GM10266 (cell line): ENCODE data around the gene ZCCHC14.
"Not testable (repeated sequence)": the region's sequence is repeated elsewhere in the genome, so short reads cannot be mapped to it uniquely, and the experiment has no call there.

Experiments
- DNase-seq: peaks from one replicate; pipeline ENCODE4 v3.0.0; 2012; ENCODE audit errors: extremely low spot score
- TF ChIP-seq, protein P1 (sequence below): IDR thresholded peaks from 2 replicates; pipeline ENCODE4 v1.5.1; 2012; ENCODE audit warnings: mild to moderate bottlenecking, low read depth; ENCODE audit not compliant: control insufficient read depth, insufficient read depth; ENCODE audit errors: missing control alignments

Gene ZCCHC14

GRCh38 chr16:87524407-87524806 lies 31.6 kb upstream of the ZCCHC14 start:
- no peak for DNase-seq
- TF ChIP-seq, protein P1, sequence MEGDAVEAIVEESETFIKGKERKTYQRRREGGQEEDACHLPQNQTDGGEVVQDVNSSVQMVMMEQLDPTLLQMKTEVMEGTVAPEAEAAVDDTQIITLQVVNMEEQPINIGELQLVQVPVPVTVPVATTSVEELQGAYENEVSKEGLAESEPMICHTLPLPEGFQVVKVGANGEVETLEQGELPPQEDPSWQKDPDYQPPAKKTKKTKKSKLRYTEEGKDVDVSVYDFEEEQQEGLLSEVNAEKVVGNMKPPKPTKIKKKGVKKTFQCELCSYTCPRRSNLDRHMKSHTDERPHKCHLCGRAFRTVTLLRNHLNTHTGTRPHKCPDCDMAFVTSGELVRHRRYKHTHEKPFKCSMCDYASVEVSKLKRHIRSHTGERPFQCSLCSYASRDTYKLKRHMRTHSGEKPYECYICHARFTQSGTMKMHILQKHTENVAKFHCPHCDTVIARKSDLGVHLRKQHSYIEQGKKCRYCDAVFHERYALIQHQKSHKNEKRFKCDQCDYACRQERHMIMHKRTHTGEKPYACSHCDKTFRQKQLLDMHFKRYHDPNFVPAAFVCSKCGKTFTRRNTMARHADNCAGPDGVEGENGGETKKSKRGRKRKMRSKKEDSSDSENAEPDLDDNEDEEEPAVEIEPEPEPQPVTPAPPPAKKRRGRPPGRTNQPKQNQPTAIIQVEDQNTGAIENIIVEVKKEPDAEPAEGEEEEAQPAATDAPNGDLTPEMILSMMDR, result no peak

GRCh38 chr16:87523605-87524004 lies 30.8 kb upstream of the ZCCHC14 start:
- DNase-seq, result not testable (repeated sequence)

DNA sequence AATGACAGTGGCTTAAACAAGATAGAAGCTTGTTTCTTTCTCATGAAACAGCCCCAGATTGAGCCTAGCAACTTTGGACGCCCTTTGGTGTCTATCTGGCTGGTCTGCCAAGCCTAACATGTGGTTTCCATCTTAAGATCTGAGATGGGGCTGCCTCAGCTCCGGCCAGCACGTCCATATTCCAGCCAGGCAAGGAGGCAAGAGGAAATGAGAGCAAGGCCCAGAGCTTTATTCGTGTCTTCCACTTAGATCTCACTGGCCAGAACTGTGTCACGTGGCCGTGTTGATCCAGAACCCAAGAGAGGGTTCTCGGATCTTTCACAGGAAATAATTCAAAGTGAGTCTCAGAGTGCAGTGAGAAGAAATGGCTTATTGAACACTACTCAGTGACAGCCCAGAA lies 28.9 kb upstream of the ZCCHC14 start:
- not testable (repeated sequence) for DNase-seq

DNA sequence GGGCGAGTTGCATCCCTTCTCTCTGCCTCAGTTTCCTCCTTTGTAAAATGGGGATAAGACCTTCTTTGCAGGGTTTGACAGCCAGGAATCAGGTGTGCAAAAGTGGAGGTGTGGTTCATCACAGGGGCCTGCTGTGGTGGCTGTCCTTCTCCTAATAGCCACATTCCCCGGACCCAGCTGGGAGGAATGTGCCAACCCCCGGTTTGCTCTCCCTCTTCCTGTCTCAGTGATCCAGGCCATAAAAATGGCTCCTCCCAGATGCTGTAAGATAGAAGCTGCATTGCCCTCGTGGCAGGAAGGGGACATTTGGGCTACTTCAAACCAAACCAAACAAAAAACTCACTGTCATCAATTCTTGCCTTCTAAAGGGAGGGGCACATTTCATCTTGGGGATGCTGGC lies 26.3 kb upstream of the ZCCHC14 start:
- not testable (repeated sequence) for DNase-seq

DNA sequence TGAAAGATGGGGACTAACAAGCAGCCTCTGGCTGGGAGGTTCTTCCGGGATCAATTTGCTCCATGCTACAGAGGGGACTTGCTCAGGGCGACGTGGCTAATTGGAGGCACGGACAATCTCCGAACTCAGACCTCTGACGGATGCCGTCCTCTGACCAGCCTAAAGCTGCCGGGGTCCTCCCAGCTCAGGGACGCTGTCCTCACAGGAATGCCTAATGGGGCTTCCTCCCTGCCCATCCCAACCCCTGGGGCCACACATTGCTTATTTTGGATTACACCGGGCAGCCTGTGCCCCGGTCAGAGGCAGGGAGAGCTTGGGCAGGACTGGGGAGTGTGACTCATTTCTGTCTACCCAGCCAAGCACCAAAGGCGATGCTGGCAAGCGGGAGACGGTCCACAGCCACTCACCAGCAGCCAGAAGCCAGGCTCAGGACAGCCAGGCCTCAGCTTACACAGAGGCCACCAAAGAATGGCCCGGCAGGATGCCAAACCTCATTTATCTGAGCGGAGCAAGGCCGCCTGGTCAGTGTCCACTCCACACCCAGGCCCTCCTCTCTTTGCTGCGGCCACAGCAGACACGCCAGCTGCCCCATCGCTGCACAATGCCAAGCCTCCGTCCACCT lies 25.7 kb upstream of the ZCCHC14 start:
- not testable (repeated sequence) for DNase-seq

GRCh38 chr16:87517610-87518429 lies 25.0 kb upstream of the ZCCHC14 start:
- not testable (repeated sequence) for DNase-seq

DNA sequence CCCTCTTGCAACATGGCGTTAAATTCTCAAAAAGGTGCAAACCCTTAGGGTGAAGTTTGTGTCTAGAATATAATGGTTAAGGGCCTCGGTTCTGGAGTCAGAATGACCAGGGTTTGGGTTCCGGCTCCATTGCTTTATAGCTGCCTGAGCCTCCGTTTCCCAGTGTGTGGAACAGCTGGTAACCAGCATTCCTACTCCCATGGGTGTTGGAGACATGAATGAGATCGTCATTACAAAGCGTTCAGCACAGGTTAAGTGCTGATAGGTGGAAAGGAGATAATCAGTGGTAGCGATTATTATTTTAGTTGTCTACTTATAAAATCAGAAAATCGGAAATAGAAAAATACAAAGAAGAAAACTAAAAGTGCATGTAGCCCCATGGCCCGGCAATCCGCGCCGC lies 23.5 kb upstream of the ZCCHC14 start:
- no peak for DNase-seq
- TF ChIP-seq, protein P1, result no peak

DNA sequence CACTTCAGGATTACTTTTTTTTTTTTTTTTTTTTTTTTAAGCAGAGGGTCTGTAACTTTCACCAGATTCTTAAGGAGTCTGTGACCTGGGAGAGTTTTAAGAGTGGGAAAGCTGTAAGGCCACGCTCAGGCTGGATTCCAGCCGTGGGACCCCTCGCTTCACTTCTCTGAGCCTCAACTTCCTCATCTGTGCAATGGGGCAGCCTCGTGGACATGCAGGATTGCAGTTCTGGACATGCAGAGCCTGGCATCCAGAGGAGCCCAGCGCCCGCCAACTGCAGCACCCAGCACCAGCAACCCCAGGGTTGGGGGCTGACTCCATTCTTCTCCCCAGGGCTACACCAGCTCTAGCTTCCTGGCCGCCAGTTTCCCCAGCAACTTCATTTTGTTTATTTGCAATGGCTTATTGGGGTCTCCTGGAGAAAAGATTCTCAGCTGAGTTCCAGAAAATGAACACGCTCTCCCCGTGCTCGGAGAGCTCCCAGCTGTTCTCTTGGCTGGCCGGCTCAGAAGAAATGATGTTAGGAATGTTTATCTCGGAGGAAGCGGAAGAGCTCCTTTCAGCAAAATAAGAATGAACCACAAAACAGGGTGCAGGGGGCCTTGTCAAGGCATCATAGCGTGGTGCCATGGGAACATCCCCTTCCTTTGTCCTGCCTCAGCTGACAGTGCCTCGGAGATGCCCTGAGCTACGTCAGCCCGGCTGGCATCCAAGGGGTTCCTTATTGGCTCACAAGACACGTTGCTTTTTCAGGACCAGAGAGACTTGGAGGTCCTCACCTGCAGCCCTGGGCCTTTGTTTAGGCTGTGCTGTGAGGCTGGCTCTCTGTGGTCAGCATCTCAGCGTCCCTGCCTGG lies 22.9 kb upstream of the ZCCHC14 start:
- no peak for DNase-seq
- TF ChIP-seq, protein P1, result no peak

DNA sequence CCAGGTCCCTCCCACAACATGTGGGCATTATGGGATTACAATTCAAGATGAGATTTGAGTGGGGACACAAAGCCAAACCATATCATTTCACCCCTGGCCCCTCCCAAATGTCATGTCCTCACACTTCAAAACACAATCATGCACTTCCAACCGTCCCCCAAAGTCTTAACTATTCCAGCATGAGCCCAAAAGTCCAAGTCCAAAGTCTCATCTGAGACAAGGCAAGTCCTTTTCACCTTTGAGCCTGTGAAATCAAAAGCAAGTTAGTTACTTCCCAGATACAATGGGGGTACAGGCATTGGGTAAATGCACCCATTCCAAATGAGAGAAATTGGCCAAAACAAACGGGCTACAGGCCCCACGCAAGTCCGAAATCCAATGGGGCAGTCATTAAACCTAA lies 17.0 kb upstream of the ZCCHC14 start:
- not testable (repeated sequence) for DNase-seq

DNA sequence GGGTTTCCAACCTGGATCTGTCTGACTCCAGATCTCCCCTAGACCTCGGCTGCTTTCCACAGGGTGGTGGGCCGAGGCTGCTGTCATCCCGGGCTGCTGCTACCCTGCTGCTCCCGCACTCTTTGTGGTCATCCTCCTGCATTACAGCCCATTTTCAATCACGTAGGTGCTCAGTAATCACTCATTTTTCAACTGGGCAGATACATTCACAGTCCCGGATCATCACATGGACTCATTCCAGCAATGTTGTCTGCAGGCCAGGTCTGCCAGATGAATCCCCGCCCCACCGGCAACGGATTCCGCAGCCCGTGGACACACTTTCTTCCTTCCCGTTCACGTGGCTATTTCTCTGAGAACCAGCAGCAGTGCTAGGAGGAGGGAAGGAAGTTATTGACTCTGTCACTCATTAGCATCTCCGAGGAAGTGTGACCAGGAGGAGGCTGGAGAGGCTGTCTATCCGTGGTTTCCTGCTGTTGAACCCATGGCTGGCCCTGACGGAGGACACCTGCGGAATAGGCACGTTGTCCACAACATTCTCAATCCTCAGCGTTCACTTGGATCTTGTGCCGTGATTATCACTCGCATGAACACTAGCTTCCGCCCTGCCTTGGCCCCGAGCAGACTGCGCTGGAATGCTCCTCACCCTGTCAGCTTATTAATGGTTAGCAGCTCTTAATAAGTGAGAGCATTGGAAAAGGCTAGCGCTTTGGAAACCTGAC lies 14.7 kb upstream of the ZCCHC14 start:
- TF ChIP-seq, protein P1, result no peak
- DNase-seq, result no peak
